NCI-H345 treated with DMSO at 0.1 percent for 48 hours (cell line): ENCODE results near the gene FABP3.
A peak's percentile ranks its signal among the peaks of the same experiment; 100 is the strongest.
"Not testable (repeated sequence)": the region's sequence is repeated elsewhere in the genome, so short reads cannot be mapped to it uniquely, and the experiment has no call there.

ENCODE experiments used
- DNase-seq: peaks from one replicate; lab custom pipeline; 2025; ENCODE audit not compliant: unreplicated experiment; lab: John Stamatoyannopoulos, UW

The FABP3 gene

GRCh38 chr1:31399976-31400375 lies 27.1 kb upstream of the FABP3 start:
- no peak for DNase-seq

DNA sequence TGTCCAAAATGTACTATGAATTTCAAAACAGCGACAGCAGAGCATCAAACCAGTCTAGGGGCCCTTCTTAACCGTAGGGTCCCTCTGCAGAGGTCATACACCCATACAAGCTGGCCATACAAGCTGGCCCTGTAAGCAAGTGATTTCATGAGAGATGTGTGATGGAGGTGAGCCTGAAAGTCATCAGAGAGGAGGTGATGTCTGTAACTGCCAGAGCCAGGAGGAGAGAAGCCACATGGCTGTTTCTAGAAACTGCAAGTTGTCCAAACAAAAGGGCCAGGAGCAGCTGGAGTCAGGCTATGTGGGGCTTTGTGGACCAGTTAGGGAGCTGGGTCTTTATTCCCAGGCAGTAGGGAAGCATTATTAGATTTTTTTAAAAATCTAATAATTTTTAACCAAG lies 25.4 kb upstream of the FABP3 start:
- DNase-seq, result no peak

GRCh38 chr1:31397360-31398095 lies 24.7 kb upstream of the FABP3 start:
- no peak for DNase-seq

DNA sequence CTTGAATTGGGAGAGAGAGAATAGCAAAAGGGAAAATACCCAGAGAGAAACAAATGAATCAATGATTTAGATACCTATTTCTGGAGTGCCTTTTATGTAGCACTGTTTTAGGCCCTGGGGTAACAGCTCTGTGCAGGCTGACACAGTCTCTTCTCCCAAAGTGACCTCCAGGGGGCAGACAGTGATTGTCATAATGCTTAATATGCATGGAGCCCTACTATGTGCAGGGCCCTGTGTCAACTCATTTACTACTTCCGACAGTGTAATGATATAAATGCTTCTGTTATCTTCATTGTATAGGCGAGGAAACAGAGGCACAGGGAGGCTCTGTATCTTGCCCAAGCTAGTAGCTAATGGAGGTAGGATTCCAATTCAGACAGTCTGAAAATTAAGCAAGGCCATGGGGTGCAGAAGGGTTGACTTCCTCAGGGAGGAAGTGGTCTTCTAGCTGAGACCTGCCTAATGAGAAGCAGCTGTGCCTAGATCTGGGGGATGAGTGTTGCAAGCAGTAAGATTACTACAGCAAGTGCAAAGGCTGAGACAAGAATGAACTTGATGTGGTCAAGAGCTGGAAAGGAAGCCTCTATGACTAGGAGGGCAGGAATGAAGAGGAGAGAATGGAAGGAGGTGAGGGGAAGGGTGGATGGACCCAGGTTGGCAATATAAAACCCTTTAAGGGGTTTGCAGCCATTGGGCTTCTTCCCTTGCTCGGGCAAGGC lies 23.9 kb upstream of the FABP3 start:
- DNase-seq, result no peak

DNA sequence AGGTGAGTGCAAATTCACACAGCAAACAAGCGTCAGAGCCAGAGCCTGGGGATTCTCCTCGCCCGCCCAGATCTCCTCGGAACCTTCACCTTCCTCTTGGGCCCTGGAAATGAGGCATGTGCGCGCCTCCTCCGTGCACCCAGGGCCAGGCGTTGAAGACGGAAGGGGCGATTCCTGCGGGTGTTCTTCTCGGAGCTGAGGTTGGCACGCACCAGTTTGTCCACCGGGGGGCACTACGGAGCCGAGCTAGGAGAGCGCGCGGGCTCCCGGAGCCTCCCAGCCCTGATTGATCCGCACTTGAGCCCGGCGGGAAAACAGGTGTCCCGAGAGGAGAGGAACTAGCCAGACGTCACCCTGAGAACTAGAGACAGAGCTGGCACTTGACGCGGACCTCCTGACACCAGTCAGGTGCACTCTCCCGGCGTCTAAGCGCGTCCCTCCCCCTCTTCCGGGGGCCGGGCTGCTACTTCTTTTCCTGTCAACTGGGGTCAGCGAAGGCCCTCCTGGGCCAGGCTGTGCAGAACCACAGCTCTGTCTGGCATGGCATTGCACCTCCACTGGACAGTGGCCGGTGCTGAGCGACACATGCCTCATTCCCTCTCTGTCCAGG lies 21.8 kb upstream of the FABP3 start:
- DNase-seq, result peak; percentile 85

DNA sequence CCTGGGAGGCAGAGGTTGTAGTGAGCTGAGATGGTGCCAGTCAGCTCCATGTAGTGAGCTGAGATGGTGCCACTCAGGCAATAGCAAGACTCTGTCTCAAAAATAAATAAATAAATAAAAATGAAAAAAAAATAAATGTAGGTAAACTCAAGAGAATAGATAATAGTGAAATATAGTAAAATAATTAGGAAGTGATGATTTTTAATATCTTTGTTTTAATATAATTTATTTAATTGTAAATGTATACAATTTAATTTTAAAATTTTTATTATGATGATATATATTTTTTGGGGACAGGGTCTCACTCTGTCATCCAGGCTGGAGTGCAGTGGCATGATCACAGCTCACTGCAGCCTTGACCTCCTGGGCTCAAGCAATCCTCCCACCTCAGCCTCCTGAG lies 20.6 kb upstream of the FABP3 start:
- DNase-seq, result no peak

DNA sequence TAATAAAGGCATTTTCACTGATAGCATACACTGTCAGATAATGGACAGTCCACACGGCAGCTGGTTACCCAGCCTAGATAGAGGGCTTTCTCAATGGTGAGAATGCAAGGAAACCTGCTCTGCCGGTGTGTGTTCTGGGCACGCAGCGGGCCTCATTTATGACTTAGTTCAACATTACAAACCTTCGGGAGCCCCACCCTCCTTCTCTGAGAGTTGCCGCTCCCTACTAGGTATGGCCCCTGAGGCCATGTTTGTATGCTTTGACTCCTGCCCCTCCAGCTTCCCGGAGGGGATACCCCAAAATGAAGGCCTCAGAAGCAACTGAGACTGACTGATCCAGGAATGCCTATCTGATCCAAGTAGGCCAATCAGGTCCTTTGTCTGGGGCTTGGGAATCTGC lies 17.2 kb upstream of the FABP3 start:
- no peak for DNase-seq

- no peak for DNase-seq
These were observed 16.7 kb upstream of the FABP3 start for GRCh38 chr1:31389616-31390015.

DNA sequence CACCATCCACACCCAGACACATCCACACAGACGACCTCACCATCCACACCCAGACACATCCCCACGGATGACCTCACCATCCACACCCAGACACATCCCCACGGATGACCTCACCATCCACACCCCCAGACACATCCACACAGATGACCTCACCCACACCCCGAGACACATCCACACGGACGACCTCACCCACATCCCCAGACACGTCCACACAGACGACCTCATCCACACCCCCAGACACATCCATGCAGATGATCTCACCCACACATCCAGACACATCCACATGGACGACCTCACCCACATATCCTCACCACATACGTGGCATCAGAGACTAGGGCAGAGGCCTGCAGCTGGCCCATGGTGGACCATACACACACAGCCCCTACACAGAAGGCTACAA lies 14.7 kb upstream of the FABP3 start:
- DNase-seq, result no peak

DNA sequence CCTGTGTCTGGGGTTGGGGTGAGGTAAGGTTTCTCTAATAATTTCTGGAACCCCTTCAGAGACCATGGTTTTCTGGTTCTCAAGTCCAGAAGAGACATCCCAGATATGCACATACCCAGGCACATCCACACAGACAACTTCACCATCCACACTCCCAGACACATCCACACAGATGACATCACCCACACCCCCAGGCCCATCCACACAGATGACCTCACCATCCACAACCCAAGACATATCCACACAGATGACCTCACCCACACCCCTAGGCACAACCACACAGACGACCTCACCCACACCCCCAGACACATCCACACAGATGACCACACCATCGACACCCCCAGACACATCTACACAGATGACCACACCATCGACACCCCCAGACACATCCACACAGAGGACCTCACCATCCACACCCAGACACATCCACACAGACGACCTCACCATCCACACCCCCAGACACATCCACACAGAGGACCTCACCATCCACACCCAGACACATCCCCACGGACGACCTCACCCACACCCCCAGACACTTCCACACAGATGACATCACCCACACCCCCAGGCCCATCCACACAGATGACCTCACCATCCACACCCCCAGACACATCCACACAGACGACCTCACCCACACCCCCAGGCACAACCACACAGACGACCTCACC lies 13.8 kb upstream of the FABP3 start:
- not testable (repeated sequence) for DNase-seq

- no peak for DNase-seq
These were observed 11.1 kb upstream of the FABP3 start for GRCh38 chr1:31383967-31384366.

- no peak for DNase-seq
These were observed 9.6 kb upstream of the FABP3 start for GRCh38 chr1:31382379-31382989.

DNA sequence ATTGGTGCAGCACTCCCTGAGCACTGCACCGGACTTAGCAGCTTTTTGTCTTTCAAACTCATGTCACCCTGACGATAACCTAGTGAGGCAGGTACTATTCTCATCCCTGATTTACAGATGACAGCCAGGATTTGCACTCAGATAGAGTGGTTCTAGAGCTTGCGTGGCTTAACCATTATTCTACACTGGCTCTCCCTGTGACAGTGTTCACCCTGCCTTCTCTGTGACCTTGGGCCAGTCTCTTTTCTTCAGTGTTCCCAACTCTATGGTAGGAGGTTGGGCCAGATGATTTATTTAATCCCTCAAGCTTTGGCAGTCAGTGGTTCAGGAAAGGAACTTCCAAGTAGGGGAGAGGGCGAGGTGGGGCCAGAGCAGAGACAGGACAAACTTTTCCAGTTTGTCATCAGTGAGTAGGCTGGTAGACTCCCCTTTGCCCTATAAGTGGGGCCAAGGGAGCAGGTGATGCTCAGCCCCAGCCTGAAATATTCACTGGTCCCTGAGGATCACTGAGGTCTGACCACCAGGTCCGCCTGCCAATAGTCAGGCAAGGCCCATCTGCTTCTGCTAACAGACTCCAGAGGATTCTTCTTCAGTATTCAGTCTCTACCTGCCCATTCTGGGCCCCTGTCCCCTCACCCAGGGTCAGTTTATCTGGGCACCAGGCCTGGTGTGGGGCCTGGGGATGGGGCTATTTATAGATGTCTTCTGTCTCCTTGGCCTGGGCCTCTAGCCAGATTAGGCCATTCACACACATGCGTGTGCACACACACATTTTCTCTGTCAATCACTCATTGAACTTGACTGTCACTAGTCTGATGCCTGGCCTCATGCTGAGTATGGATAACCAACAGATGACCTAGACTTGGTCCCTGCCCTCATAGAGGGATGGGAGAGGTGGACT lies 8.8 kb upstream of the FABP3 start:
- DNase-seq, result no peak

- no peak for DNase-seq
These were observed 7.3 kb upstream of the FABP3 start for GRCh38 chr1:31380181-31380580.

DNA sequence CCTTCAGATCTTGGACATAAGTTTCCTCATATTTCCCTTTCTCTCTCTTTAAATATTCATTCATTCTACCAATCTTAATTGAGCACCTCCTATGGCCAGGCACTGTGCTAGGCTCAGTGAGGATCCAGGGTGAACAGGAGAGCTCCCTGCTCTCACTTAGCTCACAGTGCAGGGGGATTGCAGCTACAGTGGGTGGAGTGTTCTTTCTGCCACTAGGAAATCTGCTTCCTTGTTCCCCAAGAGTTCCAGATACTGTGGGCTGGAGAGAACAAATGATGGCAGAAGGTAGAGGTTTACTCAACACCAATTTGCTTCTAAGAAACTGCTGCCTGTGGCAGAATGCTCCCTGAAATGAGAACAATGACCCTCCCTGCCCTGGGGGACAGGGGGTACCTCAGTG lies 5.1 kb upstream of the FABP3 start:
- DNase-seq, result no peak

- no peak for DNase-seq
These were observed 4.5 kb upstream of the FABP3 start for GRCh38 chr1:31377364-31377863.

DNA sequence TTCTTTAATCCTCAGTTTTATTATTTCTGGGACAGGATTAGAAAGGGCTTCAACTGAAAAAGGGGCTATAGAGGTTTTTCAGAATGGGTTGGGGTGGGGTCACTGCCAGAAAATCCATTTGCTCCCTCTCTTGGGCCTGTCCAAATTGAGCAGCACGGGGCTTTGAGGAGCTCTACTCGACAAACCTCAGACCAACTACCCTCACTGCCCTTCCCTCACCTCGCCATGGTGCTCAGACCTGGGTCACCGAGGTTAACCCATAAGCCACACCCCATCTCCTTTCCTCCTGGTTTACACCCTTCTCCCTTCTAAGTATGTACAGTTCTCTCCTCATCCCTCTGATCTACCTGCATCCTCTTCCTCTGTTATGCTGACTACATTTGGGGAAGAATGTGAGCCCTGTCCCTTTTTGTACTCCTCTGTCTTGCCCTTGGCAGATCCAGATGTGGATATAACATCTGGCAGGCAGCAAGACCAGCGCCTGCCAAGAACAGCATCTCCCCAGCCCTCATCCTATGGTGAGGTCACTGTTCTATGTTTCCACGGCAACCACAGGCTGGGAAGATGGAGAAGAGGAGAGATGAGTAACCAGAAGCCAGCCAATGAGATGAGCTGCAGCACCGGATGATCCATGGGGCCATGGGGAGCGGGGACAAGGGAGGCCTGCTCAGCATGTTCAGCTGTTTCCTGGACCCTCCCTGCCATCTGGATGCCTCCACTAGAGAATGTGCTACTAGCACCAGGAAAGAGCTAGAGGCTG lies 3.7 kb upstream of the FABP3 start:
- DNase-seq, result no peak

DNA sequence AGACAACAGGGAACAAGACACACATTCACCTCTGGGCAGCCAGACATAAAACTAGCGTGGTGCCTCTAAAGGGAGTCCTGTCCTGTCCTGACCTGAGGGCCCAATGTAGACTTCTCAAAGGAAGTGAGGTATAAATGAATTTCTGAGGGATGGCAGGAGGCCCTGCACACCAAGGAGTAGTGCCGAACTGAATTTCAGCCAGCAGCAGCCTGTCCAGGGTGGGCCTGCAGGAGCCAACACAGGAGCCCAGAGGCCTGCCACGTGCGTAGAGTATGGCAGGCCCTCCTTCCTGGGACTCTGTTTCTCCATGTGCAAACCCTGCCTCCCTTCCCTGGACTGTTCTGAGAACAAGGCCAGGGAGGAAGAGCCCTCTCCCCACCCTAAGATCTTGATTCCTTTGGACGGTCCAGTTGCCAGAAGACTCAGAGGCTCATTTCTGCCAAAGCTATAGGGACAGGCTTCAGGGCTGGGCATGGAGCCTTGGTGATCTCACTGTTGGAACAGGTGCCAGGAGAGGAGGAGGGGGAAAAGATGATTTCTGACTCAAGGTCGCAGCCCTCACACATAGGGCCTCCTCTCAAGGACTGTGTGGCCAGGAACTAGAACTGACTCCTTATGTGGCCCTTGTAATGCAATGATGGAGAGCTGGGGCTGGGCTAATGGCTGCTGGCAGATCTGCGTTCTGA lies 1.8 kb upstream of the FABP3 start:
- no peak for DNase-seq
